Chondrocyte (in vitro differentiated cells): ENCODE data around the gene EXTL2. TPM values are rescaled to one million over a fixed set of nuclear protein-coding genes. Genes with fewer than 3 reads are reported as not detected.
"Not testable (repeated sequence)": the region's sequence is repeated elsewhere in the genome, so short reads cannot be mapped to it uniquely, and the experiment has no call there.

Source experiments
- DNase-seq: peaks from one replicate; pipeline ENCODE4 v3.0.0; 2021; ENCODE audit warnings: mixed read lengths, low spot score
- H3K27ac Mint-ChIP-seq: one replicate; pipeline ENCODE4 v1.8.0; 2021; ENCODE audit warnings: mild to moderate bottlenecking, moderate library complexity, mixed read lengths; ENCODE audit not compliant: unreplicated experiment
- H3K27me3 Mint-ChIP-seq: 2 replicates; pipeline ENCODE4 v1.8.0; 2021; ENCODE audit warnings: low read depth, mixed read lengths
- H3K36me3 Mint-ChIP-seq: 2 replicates; pipeline ENCODE4 v1.8.0; 2021; ENCODE audit warnings: low read depth, mixed read lengths
- H3K4me1 Mint-ChIP-seq: 2 replicates; pipeline ENCODE4 v1.8.0; 2021; ENCODE audit warnings: low read depth, mild to moderate bottlenecking, mixed read lengths
- H3K4me3 Mint-ChIP-seq: one replicate; pipeline ENCODE4 v1.8.0; 2021; ENCODE audit warnings: mild to moderate bottlenecking, moderate library complexity, mixed read lengths; ENCODE audit not compliant: unreplicated experiment
- H3K9me3 Mint-ChIP-seq: 2 replicates; pipeline ENCODE4 v1.8.0; 2021; ENCODE audit warnings: low read depth, mixed read lengths
- CTCF ChIP-seq: fragments of 200-600 bp; sonication (generic); IDR thresholded peaks from 2 replicates; pipeline ENCODE4 v1.5.0; 2021; ENCODE audit warnings: antibody characterized with exemption, mild to moderate bottlenecking, moderate library complexity
- total RNA-seq: library from RNA; stranded (reverse); gene quantifications from 3 replicates; pipeline ENCODE4 v1.2.1, GENCODE V29; 2021

EXTL2 gene
- total RNA-seq, 1 donor from 2014 or later, result 24.7 TPM

- H3K9me3 Mint-ChIP-seq, result peaks cover 8% of the 10 kb centered on the region
- DNase-seq, result no peak
- no peak for TF ChIP-seq CTCF
- H3K27me3 Mint-ChIP-seq, result no peaks in the 10 kb centered on the region
- peaks cover 25% of the 10 kb centered on the region for H3K36me3 Mint-ChIP-seq
- H3K4me3 Mint-ChIP-seq, result no peak overlapping the region
- H3K4me1 Mint-ChIP-seq, result peaks cover 7% of the 10 kb centered on the region
- H3K27ac Mint-ChIP-seq, result no peak overlapping the region
Observed at GRCh38 chr1:100941098-100941527, 46.5 kb upstream of the EXTL2 start.

- Mint-ChIP-seq H3K4me3 (no peak overlapping the region), H3K27me3 (no peaks in the 10 kb centered on the region), H3K36me3 (peaks cover 19% of the 10 kb centered on the region), H3K27ac (no peak overlapping the region), H3K4me1 (no peaks in the 10 kb centered on the region), H3K9me3 (peaks cover 8% of the 10 kb centered on the region)
- no peak for TF ChIP-seq CTCF
- no peak for DNase-seq
Observed at GRCh38 chr1:100936194-100936967, 41.7 kb upstream of the EXTL2 start.

GRCh38 chr1:100933555-100933954, 38.9 kb upstream of the EXTL2 start:
- peaks cover 13% of the 10 kb centered on the region for H3K36me3 Mint-ChIP-seq
- not testable (repeated sequence) for H3K4me3 Mint-ChIP-seq, DNase-seq, H3K27me3 Mint-ChIP-seq, H3K9me3 Mint-ChIP-seq, H3K4me1 Mint-ChIP-seq, H3K27ac Mint-ChIP-seq

GRCh38 chr1:100931716-100932115, 37.1 kb upstream of the EXTL2 start:
- Mint-ChIP-seq H3K27ac (no peak overlapping the region), H3K27me3 (no peaks in the 10 kb centered on the region), H3K9me3 (no peaks in the 10 kb centered on the region)

GRCh38 chr1:100930494-100930893, 35.9 kb upstream of the EXTL2 start:
- Mint-ChIP-seq H3K27me3 (no peaks in the 10 kb centered on the region), H3K36me3 (peaks cover 10% of the 10 kb centered on the region), H3K4me3 (no peak overlapping the region), H3K9me3 (peaks cover 2% of the 10 kb centered on the region), H3K4me1 (no peaks in the 10 kb centered on the region), H3K27ac (no peak overlapping the region)
- no peak for DNase-seq
- no peak for TF ChIP-seq CTCF

More at GRCh38 chr1:100931716-100932115, 37.1 kb upstream of the EXTL2 start:
- H3K4me3 Mint-ChIP-seq, result no peak overlapping the region
- no peaks in the 10 kb centered on the region for H3K4me1 Mint-ChIP-seq
- peak; percentile 48 for TF ChIP-seq CTCF
- no peak for DNase-seq
- peaks cover 8% of the 10 kb centered on the region for H3K36me3 Mint-ChIP-seq

GRCh38 chr1:100928128-100928527, 33.5 kb upstream of the EXTL2 start:
- DNase-seq, result no peak
- H3K36me3 Mint-ChIP-seq, result peaks cover 18% of the 10 kb centered on the region
- peak; percentile 41 for TF ChIP-seq CTCF
- H3K4me3 Mint-ChIP-seq, result no peak overlapping the region
- peaks cover 4% of the 10 kb centered on the region for H3K4me1 Mint-ChIP-seq
- peaks cover 2% of the 10 kb centered on the region for H3K9me3 Mint-ChIP-seq
- no peaks in the 10 kb centered on the region for H3K27me3 Mint-ChIP-seq
- H3K27ac Mint-ChIP-seq, result no peak overlapping the region
